Pons (tissue), 1 donor: Measurements from ENCODE around the gene NDUFAF8.

Source experiments
- DNase-seq: peaks from one replicate; pipeline ENCODE4 v3.0.0-alpha.2; 2016; ENCODE audit warnings: low spot score

Gene NDUFAF8

DNA sequence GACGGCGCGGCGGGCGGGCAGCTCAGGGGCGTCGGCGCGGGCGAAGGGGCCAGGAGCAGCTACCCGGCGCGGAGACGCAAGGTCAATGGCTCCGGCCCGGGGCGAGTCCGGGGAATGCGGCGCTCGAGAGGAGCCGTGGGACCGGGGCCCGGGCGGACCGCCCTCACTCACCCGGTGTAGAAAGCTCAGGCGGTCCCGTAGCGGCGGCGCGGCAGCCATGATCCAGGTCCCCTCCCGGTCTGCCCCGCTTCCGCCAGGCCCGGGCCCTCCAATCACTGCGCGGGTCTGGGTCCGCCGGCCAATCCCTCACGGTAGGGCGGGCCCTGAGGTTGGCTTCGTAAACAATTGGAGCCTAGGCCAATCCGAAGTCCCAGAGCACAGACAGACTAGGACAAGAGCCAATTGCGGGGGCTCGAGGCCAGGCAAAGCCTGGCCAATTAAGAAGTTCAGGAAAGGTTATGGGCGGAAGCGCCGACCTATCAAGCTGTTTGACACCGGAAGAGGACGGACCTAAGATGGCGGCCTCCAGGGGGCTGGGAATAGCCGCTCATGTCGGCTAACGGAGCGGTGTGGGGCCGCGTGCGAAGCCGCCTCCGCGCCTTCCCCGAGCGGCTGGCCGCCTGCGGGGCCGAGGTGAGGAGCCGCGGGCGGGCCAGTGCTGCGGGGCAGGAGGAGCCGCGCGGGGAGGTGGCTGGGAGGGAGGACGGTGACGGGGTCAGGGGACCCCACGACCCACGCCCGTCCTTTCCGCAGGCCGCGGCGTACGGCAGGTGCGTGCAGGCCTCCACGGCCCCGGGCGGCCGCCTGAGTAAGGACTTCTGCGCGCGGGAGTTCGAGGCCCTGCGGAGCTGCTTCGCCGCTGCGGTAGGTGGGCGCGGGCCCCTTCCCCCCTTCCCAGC is at the start of gene NDUFAF8, which contains the start of gene TEPSIN:
NDUFAF8 (plus strand) TSS at position 504 of the 899 bp plus-strand sequence; CDS start at position 550, 46 bp downstream.
TEPSIN (minus strand) TSS at position 241 of the 899 bp plus-strand sequence; CDS start at position 219, 22 bp downstream.
- peak; percentile 100 for DNase-seq

GRCh38 chr17:81189670-81190530 is 49.2 kb upstream of the NDUFAF8 start:
- DNase-seq, result no peak

- DNase-seq, result no peak
Observed at GRCh38 chr17:81190591-81190990, 48.5 kb upstream of the NDUFAF8 start.

- DNase-seq, result no peak
Observed at GRCh38 chr17:81191116-81191515, 48.0 kb upstream of the NDUFAF8 start.

GRCh38 chr17:81191646-81192045 is 47.5 kb upstream of the NDUFAF8 start:
- no peak for DNase-seq

- DNase-seq, result no peak
Observed at GRCh38 chr17:81192386-81193050, 46.6 kb upstream of the NDUFAF8 start.

GRCh38 chr17:81193051-81193410 is 46.1 kb upstream of the NDUFAF8 start:
- no peak for DNase-seq

GRCh38 chr17:81193470-81194224 is 45.5 kb upstream of the NDUFAF8 start:
- no peak for DNase-seq

DNA sequence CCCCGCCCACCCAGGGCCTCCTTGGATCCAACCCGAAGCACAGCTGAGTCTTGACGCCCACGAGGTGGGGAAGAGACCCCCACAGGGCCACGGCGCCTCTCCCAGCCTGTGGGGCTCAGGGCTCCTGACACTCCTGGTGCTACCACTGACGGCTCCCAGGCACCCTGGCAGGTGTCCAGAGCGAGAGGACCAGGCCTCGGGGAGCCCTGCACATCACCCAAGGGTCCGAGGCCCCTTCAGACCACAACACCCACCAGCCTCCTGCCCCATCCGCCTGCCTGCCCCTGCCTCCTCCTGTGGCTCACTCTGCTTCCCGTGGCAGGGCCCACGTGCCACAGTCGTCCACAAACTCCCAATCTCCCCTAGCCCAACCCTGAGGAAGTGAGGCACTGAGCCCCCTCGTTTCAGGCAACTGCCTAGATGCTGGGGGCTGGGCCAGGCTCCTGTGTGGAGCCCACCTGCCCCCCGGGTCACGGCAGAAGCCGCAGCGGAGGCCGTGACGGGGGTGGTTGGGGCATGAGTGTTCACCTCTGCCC is 44.8 kb upstream of the NDUFAF8 start:
- DNase-seq, result no peak

- DNase-seq, result no peak
Observed at GRCh38 chr17:81194941-81195901, 43.9 kb upstream of the NDUFAF8 start.

DNA sequence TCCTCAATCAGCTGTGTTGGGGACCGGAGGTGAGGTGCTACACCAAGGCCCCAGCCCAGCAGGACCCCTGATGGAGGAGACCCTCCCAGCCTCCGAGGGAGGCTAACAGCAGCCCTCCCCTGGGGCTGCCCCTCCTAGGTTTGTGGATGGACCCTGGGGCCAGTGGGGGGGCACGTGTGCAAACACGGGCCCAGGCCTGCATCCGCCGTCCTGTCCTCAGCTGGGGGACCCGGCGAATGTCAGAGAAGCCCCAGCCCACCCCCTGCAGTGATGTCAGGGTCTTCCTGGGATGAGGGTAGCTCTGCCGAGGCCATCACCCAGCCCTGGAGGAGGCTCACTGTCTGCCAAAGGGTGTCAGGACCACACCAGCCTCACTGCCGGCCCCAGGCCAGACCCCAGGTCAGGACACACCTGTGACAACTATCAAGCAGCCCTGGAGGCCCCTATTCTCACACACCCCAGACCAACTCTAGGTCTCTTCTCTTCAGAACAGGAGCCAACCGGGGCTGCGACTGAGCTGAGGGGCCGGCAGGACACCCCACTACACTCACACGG is 43.1 kb upstream of the NDUFAF8 start:
- no peak for DNase-seq

GRCh38 chr17:81196505-81197408 is 42.4 kb upstream of the NDUFAF8 start:
- DNase-seq, result no peak

DNA sequence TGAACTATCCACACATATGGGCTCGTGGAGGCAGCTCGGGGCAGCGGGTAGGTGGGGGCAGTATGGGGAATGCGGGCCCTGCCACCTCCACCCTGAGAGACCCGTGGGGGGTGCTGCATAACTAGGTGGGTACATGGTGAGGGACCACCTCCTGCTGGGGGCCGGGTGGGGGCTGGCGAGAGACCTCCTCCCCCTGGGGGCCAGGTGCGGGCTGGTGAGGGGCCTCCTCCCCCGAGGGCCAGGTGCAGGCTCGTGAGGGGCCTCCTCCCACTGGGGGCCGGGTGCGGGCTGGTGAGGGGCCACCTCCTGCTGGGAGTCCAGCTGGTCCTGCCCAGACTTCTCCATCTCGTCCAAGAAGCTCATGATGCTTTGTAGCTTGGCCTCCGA is 41.7 kb upstream of the NDUFAF8 start:
- no peak for DNase-seq

- no peak for DNase-seq
Observed at GRCh38 chr17:81197831-81198490, 41.2 kb upstream of the NDUFAF8 start.

DNA sequence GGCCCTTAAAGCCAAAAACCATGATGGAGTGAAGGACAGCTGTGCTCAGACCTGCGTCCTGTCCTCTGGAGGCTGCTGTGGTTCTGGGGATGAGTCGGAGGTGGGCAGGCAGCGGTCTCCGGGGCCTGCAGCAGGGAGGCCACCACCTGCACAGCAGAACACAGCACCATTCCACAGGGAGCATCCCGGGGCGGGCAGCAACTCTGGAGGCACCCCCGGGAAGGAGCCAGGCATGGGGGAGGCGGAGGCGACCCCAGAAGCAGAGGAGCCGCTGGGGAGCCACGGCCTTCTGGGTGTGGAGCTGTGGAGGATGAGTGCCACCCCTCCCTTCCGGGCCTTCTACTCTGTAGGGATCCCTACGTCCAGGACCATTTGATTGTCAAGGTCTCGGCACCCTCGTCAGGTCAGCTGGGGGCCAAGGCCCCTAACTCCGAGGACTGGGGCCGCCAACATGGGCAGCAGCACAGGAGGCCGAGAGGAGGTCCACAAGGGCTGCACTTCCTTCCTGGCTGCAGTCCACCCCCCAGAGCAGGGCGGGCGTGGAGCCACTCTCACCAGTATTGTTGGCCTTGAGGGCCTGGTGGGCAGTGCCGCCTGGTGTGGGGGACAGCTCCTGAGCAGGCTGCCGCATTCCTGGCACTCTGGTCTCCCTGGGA is 40.2 kb upstream of the NDUFAF8 start:
- no peak for DNase-seq

- no peak for DNase-seq
Observed at GRCh38 chr17:81199482-81199830, 39.7 kb upstream of the NDUFAF8 start.

DNA sequence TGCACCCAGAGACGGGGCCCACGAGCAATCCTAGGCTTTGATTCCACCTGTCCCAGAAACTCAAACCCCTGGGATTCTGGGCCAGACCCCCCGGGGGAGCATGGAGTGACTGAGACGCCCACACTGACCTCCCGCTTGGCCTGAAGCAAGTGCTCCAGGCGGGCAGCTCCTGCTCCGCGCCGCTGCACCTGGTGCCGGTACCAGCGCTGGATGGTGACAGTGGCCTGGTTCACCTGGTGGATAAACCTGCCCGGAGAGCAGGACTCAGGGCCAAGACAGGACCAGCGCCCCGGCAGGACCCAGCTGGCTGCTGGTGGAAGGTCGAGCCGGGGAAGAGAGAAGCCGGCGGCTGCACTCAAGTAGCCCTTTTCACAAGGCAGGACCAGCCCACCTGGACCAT is 38.9 kb upstream of the NDUFAF8 start:
- no peak for DNase-seq
